Transverse colon (tissue), 4 donors: ENCODE data around the gene PAX8. TPM values are rescaled to one million over a fixed set of nuclear protein-coding genes. Genes with fewer than 3 reads are reported as not detected.

Experiments used
- DNase-seq: peaks from one replicate; pipeline ENCODE4 v3.0.0-alpha.2; 2019
- H3K27ac ChIP-seq, 4 donors: fragments of 200-600 bp; sonication (generic); 2 replicates each; pipeline ENCODE4 v1.5.1; 2016 to 2018; ENCODE audit warnings: inconsistent platforms in 4 of 4
- H3K27me3 ChIP-seq: fragments of 200-600 bp; sonication (generic); 2 replicates; pipeline ENCODE4 v1.5.1; 2017; ENCODE audit warnings: inconsistent platforms
- H3K36me3 ChIP-seq, 4 donors: fragments of 200-600 bp; sonication (generic); 2 replicates each; pipeline ENCODE4 v1.5.1; 2017 to 2019; ENCODE audit warnings: inconsistent platforms in 4 of 4
- H3K4me1 ChIP-seq, 4 donors: fragments of 200-600 bp; sonication (generic); 2 replicates each; pipeline ENCODE4 v1.5.1; 2017 to 2020; ENCODE audit warnings: inconsistent platforms in 4 of 4
- H3K4me3 ChIP-seq, 4 donors: fragments of 200-600 bp; sonication (generic); 1 replicate in 1 of 4; 2 replicates in 3 of 4; pipeline versions ENCODE4 v1.5.1 to v1.6.1; 2017 to 2019; ENCODE audit warnings: inconsistent platforms in 4 of 4
- H3K9me3 ChIP-seq, 2 donors: fragments of 200-600 bp; sonication (generic); 2 replicates each; pipeline ENCODE4 v1.5.1; 2017 to 2019; ENCODE audit warnings: inconsistent platforms in 2 of 2
- CTCF ChIP-seq, 5 experiments: fragments of 200-600 bp in 3 of 5; fragments of 450-650 bp in 2 of 5; sonication (generic) in 3 of 5; IDR thresholded peaks; 1 replicate in 2 of 5; 2 replicates in 3 of 5; pipeline ENCODE4 v1.5.1; 2016 to 2017; ENCODE audit warnings: antibody characterized with exemption in 5 of 5, inconsistent platforms in 3 of 5, mild to moderate bottlenecking in 2 of 5, moderate library complexity in 1 of 5
- EP300 ChIP-seq: sonication (generic); formaldehyde crosslinking; IDR thresholded peaks from one replicate; pipeline ENCODE4 v1.6.1; 2017; ENCODE audit warnings: antibody characterized with exemption, low read depth
- POLR2A ChIP-seq: fragments of 450-650 bp; IDR thresholded peaks from one replicate; pipeline ENCODE4 v1.6.1; 2016; ENCODE audit warnings: antibody characterized with exemption, mild to moderate bottlenecking, moderate library complexity
- POLR2AphosphoS5 ChIP-seq, 3 donors: sonication (generic); formaldehyde crosslinking; IDR thresholded peaks; one replicate each; pipeline ENCODE4 v1.6.1; 2016; ENCODE audit warnings: antibody characterized with exemption in 3 of 3
- WGBS, 2 donors: methylation state at CpG; one replicate each; pipeline ENCODE4 v1.1.5; 2018; ENCODE audit warnings: low coverage in 1 of 2; 5-methylcytosine and 5-hydroxymethylcytosine counted together
- in situ Hi-C, 4 donors: fragments of 200-750 bp; cut with MboI; loops; one replicate each; pipeline versions ENCODE4 v1.15.0 to v1.15.1; 2017; ENCODE audit warnings: low sequenced_read_pairs in 3 of 4, low pct_ligation_motif_present in 1 of 4, low pct_unique_long_range_greater_than_20kb in 1 of 4
- intact Hi-C: fragments of 100-400 bp; cut with DNase I; formaldehyde crosslinking; loops from one replicate; pipeline ENCODE4 v1.15.1; 2023; ENCODE audit warnings: low total_unique reads
- total RNA-seq, 4 donors: library from RNA; depleted of rRNA; stranded (reverse); fragments of >200 nt; gene quantifications; one replicate each; pipeline ENCODE4 v1.1.0, GENCODE V29; 2016

The PAX8 gene
- total RNA-seq, 4 donors from 2014 or later: 1.6 to 13.7 (median 8.3) TPM

DNA sequence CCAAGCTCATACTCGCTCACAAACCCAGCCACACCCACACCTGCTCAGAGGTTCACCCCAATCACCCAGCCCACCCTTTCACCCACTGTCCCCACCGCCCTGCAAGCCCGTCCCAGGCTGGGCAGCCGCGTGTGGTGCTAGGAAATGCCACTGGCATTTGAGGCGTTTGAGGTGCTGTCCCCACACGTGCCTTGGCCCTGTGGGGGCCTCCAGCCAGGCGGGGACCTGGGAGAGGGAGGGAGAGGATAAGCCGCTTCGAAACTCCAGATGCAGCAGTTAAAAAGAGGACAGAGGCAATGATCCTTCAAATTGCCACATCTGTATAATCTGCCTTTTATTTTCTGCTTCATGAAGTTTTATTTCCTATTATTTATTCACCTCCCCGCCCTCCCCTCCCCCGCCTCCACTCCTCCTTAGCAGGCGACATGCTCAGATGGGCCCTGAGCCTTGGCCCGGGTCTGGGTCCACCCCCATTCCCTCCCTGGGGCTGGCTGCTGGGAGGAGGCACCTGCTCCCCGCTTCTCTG, 69.0 kb downstream of the PAX8 start:
- DNase-seq: no peak

DNA sequence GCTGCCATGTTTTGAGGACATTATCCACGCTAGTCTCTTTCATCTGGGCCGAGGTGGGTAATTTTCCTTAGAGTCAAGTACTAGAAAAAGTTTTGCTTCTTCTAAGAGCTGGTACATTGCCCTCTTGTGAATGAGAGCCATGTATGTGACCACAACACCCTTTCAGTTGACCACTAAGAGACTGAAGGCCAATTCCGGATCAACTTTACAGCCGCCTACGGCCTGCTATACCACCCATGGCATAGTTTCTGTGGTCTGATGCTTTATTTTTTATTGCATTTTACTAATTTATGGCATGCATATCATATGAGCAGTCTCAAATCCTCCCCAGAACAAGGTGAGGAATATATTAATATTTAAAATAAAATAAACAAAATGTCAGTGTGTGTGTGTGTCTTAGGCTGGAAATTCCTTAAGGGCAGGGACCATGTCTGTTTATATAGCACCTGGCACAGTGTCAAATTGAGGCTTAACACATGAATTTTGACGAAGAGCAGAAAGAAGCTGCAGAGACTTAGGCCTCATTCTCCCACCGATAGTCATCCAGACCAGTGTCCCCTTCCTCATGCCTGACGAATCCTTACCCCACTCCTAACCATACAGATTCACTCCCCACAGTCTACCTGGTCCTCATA, 69.6 kb downstream of the PAX8 start:
- Histone ChIP-seq H3K27me3 (no peaks in the 10 kb centered on the region), H3K9me3 (no peaks in the 10 kb centered on the region), H3K36me3 (no peaks in the 10 kb centered on the region), H3K27ac (no peak overlapping the region), H3K4me3 (no peak overlapping the region), H3K4me1 (peaks cover 7 to 30% (median 22%) of the 10 kb centered on the region in 4 donors)
- intact Hi-C loops (loop anchor here (2.0 kb wide), 1 partner anchor 24 kb away; no protein-coding TSS in a partner anchor), in situ Hi-C loops (no loop called here)
- DNase-seq: no peak
- WGBS, 2 donors: 65 to 70% methylated on average over 6 to 8 of the region's 8 CpGs
- TF ChIP-seq POLR2A (no peak), EP300 (no peak), POLR2AphosphoS5 (IDR thresholded peaks at IDR 0.05) (no peak), CTCF (IDR thresholded peaks at IDR 0.05) (no peak)

More for the DNA sequence above, 69.0 kb downstream of the PAX8 start:
- in situ Hi-C loops (no loop called here), intact Hi-C loops (loop anchor here (2.0 kb wide), 1 partner anchor 23 kb away; no protein-coding TSS in a partner anchor)
- TF ChIP-seq CTCF (IDR thresholded peaks at IDR 0.05) (no peak), EP300 (no peak), POLR2AphosphoS5 (IDR thresholded peaks at IDR 0.05) (no peak), POLR2A (no peak)
- Histone ChIP-seq H3K27ac (no peak overlapping the region), H3K27me3 (no peaks in the 10 kb centered on the region), H3K4me3 (no peak overlapping the region), H3K36me3 (no peaks in the 10 kb centered on the region), H3K4me1 (peaks cover 7 to 28% (median 22%) of the 10 kb centered on the region in 4 donors), H3K9me3 (no peaks in the 10 kb centered on the region)
- WGBS, 2 donors: 72 to 77% methylated on average over 7 to 15 of the region's 15 CpGs

DNA sequence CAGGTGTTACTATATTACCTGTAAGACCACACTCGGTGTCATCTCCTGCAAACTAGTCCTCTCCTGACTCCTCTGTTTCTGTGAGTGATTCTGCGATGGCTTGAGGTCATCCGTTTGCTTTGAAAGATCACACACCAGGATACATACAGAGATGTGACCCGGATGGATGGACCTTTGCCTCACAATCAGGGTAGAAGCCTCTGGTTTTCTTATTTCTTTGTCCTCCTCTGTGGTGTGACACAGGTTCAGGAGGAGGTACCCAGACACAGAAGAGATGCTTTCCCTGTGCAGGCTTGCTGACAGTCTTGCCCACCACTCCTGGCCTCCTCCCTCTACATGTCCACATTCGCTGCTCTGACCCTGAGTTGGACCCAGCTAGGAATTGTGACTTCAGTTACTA, 70.3 kb downstream of the PAX8 start:
- DNase-seq: no peak
- no peaks in the 10 kb centered on the region for H3K27me3 ChIP-seq
- H3K4me1 ChIP-seq: peaks cover 7 to 32% (median 22%) of the 10 kb centered on the region in 4 donors
- H3K36me3 ChIP-seq: no peaks in the 10 kb centered on the region
- no peak overlapping the region for H3K27ac ChIP-seq
- no peaks in the 10 kb centered on the region for H3K9me3 ChIP-seq
- 93 to 100% methylated on average over 1 to 5 of the region's 5 CpGs for WGBS, 2 donors
- no peak for TF ChIP-seq POLR2A
- no peak for TF ChIP-seq POLR2AphosphoS5 (IDR thresholded peaks at IDR 0.05)
- no peak for TF ChIP-seq CTCF (IDR thresholded peaks at IDR 0.05)
- TF ChIP-seq EP300: no peak
- in situ Hi-C loops: no loop called here
- no peak overlapping the region for H3K4me3 ChIP-seq
- intact Hi-C loops: loop anchor here (2.0 kb wide), 1 partner anchor 24 kb away; no protein-coding TSS in a partner anchor

DNA sequence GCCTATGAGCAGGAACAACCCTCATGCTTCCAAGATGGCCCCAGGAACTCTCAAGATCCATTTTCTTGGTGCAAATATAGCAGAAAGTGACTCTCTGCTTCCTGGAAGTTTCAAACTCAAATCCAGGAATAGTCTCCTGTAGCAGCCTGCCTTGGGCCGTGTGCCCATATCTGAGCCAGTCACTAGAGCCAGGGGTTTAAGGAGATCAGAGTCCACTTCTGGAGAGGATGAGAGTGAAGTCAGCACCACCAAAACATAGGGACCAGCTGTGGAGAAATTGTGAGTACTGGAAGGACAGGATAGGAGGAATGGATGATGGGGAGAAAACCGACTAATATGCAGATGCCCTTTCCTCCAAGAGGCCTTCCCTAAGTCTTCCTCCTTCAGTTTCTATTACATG, 71.7 kb downstream of the PAX8 start:
- H3K27me3 ChIP-seq: no peaks in the 10 kb centered on the region
- intact Hi-C loops: no loop called here
- H3K27ac ChIP-seq: no peak overlapping the region
- no peak for DNase-seq
- TF ChIP-seq POLR2A (no peak), CTCF (IDR thresholded peaks at IDR 0.05) (no peak), EP300 (no peak), POLR2AphosphoS5 (IDR thresholded peaks at IDR 0.05) (no peak)
- no peaks in the 10 kb centered on the region for H3K9me3 ChIP-seq
- WGBS, 2 donors: 71 to 100% methylated on average over 1 to 2 of the region's 2 CpGs
- H3K4me3 ChIP-seq: no peak overlapping the region
- in situ Hi-C loops: no loop called here
- H3K36me3 ChIP-seq: no peaks in the 10 kb centered on the region
- peaks cover 7 to 26% (median 17%) of the 10 kb centered on the region in 4 donors for H3K4me1 ChIP-seq
